ENCODE data around the gene UBE2F.
"Not testable (repeated sequence)": the region's sequence is repeated elsewhere in the genome, so short reads cannot be mapped to it uniquely, and the experiment has no call there.

Gene UBE2F

DNA sequence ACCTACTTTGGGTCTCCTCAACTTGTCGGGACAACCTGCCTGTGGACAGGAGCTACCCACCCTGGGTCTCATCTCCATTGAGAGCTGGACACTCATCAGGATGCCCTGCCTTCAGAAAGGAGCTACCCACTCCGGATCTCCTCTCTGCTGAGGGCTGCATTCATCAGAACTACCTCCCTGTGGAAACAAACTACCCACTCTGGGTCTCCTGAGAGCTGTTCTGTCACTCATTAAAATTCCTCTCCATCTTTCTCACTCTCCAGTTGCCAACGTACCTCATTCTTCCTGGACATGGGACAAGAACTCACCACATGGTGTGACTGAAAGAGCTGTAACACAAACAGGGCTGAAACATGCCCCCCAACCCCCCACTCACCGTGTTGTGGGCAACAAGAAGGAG is 22.5 kb upstream of the UBE2F start:
- no peak for DNase-seq (ENCODE audit: low read depth in 3 of 3)

DNA sequence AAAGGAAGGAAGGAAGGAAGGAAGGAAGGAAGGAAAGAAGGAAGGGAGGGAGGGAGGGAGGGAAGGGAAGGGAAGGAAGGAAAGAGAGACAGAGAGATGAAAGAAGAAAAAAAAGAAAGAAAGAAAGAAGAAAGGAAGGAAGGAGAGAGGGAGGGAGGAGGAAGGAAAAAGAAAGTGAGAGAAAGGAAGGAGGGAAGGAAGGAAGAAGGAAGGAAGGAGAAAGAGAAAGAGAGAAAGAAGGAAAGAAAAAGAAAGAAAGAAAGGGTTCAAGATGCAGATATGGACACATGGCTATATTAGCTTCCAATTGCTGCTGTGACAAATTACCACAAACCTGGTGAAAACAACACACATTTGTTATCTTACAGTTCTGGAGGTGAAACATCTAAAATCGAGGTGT is 20.4 kb upstream of the UBE2F start:
- no peak for DNase-seq (ENCODE audit: low read depth in 3 of 3)

DNA sequence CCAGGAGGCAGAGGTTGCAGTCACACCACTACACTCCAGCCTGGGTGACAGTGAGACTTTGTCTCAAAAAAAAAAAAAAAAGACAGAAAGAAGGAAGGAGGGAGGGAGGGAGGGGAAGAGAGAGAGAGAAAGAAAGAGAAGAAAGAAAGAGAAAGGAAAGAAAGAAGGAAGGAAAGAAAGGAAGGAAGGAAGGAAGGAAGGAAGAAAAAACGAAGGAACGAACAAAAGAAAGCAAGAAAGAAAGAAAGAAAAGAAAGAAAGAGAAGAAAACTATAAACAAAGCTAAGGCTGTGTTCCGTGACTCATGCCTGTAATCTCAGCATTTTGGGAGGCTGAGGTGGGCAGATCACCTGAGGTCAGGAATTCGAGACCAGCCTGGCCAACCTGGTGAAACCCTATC is 15.5 kb upstream of the UBE2F start:
- not testable (repeated sequence) for DNase-seq (ENCODE audit: low read depth in 3 of 3)

DNA sequence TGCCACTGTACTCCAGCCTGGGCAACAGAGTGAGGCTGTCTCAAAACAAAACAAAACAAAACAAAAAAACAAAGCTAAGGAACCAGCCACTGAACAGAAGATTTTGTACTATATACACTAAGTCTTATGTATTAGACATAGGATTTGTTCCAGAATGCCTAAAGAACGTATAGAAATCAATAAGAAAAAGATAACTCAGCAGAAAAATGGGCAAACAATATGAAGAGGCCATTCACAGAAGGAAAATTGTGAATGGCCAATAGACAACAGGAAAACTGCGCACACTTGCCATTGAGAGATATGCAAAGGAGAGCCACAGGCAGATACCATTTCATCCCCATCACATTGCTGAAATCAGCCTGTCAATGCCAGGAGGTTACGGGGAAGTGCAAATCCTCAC is 14.9 kb upstream of the UBE2F start:
- DNase-seq (ENCODE audit: low read depth in 3 of 3): no peak

DNA sequence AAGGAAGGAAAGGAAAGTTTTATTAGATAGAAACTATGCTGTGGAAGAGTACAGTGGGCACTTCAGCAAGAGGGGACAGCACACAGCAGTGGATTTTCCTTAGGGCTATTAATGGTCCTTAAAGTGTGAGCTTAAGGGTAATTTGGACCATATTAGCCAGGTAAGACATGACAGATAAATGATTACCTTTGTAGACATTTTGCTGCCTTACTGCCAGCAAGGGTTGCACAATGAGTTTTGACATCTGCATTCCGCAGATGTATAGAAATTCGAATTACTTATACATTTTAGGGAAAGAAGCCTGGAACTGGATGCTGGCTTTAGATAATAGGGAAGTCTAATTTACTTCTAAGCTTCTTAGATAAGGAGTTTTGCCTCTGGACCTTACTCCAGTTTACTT is 14.0 kb upstream of the UBE2F start:
- no peak for DNase-seq (ENCODE audit: low read depth in 3 of 3)

DNA sequence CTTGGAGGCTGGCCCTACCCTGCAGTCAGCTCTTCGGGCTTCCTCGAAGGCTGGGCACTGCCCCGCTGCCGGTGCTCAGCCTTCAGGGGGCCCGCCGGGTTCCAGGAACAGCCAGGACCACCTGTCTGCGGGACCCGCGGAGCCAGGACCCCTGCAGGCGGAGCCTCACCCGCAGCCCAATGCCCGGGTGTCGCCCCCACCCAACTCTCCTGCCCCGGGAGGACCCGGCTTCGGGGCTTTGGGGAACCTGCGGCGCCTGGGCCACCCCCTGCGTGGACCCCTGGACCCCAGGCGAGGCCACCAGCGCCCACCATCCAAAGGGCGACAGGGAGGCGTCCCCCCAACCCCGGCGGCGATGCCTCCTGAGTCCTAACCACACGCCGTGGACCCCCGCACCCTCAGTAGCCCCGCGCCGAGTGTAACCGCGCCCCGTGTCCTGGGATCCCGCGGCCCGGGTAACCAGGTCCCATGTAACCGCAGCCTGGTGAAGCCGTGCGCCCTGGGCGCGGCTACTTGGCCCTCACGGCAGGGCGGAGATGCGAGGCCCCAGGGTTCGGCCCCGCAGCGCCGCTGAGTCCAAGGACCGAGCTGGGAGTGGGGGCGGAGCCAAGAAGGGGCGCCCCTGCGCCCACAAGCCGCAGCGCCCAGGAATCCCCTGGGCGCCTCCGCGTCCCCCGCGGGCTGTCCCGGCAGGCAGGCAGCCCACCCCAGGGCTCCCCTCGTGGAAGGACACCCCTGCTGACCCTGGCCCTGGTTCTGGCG is 11.0 kb upstream of the UBE2F start:
- DNase-seq (ENCODE audit: low read depth in 3 of 3): no peak

DNA sequence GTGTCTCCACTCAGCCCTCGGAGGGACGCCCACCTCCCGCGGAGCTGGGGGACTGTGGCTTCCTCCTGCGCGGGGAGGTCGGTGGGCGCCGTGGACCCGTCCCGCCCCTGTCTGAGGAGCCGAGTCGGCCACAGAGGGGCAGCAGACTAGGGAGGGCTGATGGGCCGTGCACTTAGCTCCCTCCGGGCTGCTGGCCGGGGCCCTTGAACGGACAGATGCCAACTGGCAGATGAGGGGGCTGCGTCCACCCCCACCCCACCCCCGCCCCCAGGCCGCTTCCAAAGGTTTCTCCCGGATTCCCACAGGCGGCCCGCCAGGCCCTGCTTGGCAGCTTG is 10.4 kb upstream of the UBE2F start:
- no peak for DNase-seq (ENCODE audit: low read depth in 3 of 3)

DNA sequence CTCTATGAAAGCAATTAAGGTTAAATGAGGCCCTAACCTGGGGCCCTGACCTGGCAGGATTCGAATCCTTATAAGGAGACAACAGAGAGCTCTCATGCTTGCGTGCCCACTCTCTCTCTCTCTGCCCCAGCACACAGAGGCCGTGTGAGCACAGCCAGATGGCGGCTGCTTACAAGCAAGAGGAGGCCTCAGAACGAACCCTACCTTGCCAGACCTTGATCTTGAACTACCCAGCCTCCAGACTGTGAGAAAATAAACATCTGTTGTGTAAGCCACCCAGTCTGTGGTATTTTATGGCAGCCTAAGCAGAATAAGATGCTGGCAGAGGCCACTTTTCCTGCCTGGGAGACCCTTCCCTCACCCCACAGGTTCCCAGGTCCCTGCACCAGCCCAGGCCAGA is 5.2 kb upstream of the UBE2F start:
- DNase-seq (ENCODE audit: low read depth in 3 of 3): no peak

DNA sequence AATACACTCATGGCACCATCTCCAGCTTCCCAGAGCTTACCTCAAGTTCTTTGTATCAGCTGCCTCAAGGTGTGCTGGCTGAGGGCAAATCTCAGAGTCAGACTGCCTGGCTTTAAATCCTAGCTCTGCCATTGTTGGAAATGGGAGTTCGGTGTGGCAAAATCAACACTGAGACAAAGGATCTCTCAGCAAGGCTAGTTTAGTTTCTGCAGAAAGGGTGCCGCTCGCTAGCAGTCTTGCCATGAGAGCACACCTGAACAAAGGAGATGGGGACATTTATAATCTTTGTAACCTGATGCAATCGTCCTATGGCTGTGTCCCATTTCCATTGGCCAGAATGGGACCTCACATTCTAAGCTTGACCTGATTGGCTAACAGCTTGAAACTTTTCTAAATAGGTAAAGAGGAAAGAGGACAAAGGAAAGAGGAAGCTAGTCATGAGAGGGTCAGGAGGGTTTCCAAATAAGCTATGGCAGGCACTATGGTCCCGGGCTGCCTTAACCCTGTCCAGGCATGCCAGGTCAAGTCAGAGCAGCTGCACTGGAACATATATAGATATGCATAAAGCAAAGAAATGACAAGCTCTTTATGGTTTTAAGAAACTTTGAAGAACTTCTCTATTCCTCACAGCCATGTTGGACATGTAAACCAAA is 4.3 kb upstream of the UBE2F start:
- no peak for DNase-seq (ENCODE audit: low read depth in 3 of 3)

DNA sequence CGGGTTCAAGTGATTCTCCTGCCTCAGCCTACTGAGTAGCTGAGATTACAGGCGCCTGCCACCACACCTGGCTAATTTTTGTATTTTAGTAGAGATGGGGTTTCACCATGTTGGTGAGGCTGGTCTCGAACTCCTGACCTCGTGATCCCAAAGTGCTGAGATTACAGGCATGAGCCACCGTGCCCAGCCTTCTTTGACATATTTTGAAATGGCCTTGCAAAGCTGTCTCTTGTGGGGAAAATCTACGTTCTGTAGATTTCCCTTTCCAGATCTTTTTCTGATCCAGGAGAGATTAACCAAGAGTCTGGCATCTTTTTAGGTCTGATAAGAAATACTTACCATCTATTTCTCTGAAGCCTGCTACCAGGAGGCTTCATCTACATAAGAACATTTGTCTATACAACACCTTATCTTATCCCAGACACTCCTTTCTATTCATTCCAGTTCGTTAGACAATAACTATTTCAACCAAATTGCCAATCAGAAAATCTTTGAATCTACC is 3.3 kb upstream of the UBE2F start:
- not testable (repeated sequence) for DNase-seq (ENCODE audit: low read depth in 3 of 3)

DNA sequence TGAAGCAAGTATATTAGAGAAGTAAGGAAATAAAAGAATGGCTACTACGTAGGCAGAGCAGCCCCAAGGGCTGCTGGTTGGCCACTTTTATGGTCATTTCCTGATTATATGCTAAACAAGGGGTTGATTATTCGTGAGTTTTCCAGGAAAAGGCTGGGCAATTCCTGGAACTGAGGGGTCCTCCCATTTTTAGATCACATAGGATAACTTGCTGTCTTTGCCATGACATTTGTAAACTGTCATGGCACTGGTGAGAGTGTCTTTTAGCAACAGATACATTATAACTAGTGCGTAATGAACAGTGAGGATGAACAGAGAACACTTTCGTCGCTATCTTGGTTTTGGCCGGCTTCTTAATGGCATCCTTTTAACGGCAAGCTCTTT is 2.6 kb upstream of the UBE2F start:
- no peak for DNase-seq (ENCODE audit: low read depth in 3 of 3)

DNA sequence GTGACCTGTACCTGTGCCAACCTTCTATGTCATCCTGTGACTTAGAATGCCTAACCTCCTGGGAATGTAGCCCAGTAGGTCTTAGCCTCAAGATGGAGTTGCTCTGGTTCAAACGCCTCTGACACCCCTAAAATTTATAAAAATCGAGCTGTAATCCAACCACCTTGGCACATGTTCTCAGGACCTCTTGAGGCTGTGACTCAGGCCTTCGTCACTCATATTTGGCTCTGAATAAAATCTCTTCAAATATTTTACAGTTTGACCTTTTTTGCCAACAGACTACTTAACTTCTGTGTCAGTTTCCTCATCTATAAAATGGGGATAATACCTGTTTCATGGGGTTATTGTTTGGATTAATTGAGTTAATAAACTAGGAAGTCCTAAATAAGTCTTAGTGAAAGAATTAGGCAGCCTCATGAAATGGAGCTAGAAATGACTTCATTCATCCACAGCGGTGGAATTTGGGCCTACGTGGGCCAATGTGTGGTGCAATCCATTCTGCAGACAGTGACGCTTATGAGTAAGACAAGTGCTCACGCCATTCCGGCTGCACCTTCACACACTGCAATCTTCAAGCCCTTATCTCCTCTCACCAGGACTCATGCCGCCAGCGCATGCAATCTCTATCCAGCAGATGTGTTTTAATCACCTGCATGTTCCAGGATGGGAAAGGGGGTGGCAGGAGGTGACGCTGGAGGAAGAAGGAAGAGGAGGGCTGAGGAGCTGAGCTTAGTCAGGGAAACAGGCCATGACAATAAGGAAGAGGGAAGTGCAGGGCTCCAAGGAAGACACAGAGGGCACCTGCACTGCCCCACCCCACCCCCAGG is 2.0 kb upstream of the UBE2F start:
- no peak for DNase-seq (ENCODE audit: low read depth in 3 of 3)

DNA sequence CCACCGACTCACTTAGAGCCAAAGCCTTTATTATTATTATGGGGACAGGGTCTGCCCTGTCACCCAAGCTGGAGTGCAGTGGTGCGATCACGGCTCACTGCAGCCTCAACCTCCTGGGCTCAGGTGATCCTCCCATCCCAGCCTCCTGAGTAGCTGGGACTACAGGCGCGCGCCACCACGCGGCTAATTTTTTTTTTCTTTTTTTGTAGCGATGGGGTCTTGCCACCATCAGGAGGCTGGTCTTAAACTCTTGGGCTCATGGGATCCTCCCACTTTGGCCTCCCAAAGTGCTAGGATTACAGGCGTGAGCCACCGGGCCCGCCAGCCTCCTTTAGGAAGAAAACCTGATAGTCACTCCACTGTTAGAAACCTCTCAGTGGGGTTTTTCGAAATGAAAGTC is 970 bp upstream of the UBE2F start:
- not testable (repeated sequence) for DNase-seq (ENCODE audit: low read depth in 3 of 3)

DNA sequence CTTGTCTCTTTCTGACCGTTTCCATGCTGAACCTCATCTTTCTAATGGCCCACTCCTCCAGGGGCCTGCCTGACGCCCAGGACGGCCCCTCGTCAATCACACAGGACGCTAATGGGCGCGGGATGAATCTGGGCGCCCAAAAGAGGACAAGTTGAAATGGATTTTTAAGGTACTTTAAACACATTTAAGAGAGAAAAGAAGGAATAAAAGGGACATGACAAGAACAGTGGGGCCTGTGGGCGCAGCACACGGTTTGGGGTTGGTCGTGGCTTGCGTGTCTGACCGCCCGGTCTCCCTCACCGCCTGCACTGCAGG is 607 bp upstream of the UBE2F start:
- DNase-seq (ENCODE audit: low read depth in 3 of 3): no peak

DNA sequence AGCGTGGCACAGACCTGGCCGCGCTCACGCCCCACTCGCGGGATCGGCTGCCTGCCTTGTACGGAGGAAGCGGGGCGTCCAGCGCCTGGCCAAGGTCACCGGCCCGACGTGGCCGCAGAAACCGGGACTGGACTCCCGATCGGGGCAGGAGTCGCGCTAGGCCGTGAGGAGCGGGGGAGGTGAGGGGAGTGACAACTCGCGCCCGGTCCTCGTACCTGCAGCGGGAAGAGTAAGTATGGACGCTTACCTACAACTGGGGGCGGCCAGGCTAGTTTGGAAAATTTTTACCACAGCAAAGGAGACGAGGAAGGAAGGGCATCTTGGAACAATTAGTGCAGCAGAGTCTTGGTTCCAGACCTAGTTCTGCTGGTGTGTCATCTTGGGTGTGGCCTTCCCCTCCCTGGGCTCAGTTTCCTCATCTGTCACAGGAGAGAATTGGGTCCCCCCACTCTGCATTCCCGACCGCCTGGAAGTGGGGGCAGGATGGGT is 693 bp downstream of the UBE2F start:
- no peak for DNase-seq (ENCODE audit: low read depth in 3 of 3)

DNA sequence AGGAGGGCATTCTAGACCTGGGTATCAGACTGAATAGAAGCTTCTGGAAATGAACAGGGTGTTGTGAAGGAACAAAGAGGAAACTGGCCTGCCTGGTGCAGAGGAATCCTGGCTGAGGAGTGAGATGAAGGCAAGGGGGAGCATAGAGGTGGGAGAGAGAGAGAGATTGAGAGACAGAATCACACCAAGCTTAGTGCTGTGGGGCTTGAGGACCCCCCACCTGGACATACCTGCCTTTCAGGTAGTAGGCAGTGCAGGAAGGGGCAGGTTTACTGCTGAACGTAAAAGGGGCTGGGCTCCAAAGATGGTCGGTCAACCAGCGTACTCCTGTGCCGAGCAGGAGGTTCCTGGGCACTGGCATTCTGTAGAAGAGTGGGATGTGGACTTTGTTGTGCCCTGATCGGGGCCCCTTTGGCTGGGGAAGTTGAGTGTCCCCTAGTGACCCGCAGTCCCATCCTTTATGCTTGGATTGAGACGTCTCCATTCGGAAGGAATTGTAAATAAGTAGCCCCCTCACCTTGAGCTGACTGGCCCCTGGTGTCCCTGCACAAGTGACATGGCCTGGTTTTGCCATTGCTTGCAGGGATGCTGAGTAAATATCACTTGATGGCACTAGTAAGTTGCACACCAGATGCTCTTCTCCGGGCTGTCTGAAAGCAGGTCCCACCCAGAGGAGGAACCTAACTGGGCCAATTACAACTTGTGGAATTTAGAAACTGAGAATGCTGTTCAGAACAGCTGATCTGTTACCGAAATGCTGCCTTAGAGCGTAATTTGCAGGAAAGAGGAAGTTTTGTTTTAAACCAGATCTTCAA is 1.4 kb downstream of the UBE2F start:
- DNase-seq (ENCODE audit: low read depth in 3 of 3): peak in 2 of 3 donors; percentile 22 to 42

DNA sequence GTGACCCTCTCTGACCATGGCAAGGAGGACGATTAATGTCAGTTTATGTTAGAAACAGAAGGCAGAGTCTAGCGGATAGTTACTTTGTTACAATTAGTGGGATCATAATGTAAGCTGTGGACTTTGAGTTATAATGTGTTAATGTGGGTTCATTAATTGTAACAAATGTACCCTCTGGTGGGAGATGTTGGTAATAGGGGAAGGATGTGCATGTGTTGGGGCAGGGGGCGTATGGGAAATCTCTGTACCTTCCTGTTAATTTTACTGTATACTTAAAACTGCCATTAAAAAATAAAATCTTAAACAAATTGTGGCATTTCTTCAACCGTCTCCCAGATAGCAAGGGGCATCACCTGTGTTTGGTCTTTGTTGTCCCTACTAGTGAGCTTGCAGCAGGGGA is 4.8 kb downstream of the UBE2F start:
- no peak for DNase-seq (ENCODE audit: low read depth in 3 of 3)

DNA sequence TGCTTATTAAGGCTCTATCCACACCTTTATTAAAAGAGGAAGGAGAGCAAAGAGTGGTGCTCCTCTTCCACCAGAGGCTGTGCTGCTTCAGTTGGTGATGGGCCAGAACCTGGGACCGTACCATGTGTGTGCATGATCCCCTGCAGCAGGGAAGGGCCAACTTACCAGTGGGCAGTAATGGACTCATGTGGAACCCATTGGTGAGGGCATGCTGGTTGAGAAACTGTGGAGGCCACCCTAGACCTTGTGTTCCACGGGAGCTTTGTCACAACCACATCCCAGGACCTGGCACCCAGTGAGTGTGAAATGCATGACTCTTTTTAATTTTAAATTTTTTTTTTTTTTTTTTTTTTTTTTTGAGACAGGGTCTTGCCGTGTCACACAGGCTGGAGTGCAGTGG is 5.4 kb downstream of the UBE2F start:
- no peak for DNase-seq (ENCODE audit: low read depth in 3 of 3)

DNA sequence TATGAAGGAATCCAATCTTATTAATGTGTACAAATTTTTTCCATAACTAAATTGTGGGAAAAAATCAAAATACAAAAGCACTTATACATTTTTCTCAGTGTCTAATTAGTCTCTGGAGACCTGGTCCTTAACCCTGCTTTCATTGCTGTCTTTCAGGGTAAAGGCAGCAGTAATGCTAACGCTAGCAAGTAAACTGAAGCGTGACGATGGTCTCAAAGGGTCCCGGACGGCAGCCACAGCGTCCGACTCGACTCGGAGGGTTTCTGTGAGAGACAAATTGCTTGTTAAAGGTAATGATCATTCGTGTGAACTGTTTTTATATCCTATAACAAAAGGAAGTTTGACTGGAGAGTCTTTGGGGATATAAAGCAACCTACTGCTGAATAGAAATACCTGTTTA is 6.1 kb downstream of the UBE2F start:
- no peak for DNase-seq (ENCODE audit: low read depth in 3 of 3)

DNA sequence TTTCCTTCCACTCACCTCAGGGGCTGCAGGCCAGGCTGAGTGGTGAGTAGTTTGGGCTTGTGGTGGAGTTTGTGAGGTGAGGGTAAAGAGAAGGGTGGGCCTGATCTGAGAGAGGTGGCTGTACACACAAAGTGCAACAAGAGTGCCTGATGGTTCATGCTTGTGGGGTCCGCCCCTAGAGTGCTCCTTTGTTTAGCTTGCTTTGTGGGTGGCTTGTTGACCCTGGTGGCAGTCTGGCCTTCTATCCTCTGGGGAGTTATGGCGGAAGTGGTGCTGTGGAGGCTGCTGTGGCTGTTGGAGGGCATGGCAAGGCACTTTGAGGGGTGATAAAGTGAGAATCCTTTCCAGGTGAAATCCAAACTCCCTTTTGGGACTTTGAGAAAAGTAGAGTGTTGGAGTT is 10.6 kb downstream of the UBE2F start:
- no peak for DNase-seq (ENCODE audit: low read depth in 3 of 3)

DNA sequence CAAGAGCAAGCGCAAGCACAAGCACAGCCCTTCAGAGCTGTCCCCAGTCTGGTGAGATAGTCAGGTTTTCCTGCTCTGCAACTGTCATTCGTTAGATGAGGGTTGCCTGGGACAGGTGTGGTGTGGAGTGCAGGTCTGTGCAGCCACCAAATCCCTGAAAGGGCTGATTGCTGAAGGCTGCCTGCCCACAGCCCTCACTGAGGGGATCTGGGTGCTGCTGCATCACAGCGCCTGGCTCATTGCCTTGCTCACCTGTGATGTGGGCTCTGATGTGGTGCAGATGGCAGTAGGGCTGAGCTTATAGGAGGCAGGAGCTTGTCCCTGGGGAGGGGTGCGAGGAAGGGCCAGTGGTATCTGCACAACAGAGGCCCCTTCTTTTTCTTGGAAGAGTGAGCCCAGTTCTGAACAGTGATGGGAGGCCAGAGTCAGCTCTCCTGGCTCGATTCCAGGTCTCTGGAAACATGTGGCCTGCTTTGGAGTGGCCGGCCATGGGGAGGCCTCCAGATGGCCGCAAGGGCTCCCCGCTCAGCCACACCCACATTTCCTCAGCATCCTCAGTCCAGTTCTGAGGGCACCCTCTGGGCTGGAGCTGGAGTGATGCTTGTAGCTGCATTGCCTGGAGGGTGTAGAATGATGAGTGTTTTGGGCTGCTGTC is 11.4 kb downstream of the UBE2F start:
- DNase-seq (ENCODE audit: low read depth in 3 of 3): no peak
